Renal cortex interstitium (tissue), 11 donors: ENCODE data around the gene CEBPG. TPM values are rescaled to one million over a fixed set of nuclear protein-coding genes. Genes with fewer than 3 reads are reported as not detected.

Source experiments
- DNase-seq, 11 donors: peaks; one replicate each; pipeline ENCODE4 v3.0.0-alpha.2; 2013; ENCODE audit warnings: low read depth in 9 of 11, low spot score in 4 of 11; ENCODE audit errors: extremely low read depth in 1 of 11
- polyA plus RNA-seq, 3 donors: library from polyadenylated mRNA; unstranded; fragments of 120-200 nt; gene quantifications; one replicate each; pipeline ENCODE4 v1.2.1, GENCODE V29; 2013; ENCODE audit not compliant: insufficient read length in 3 of 3

Gene CEBPG
- polyA plus RNA-seq, 3 donors, result 17.5 to 23.7 (median 23.3) TPM

GRCh38 chr19:33399745-33400681 is 26.5 kb downstream of the CEBPG start:
- DNase-seq, result no peak

- no peak for DNase-seq
These were observed 27.6 kb downstream of the CEBPG start for GRCh38 chr19:33400856-33401682.

GRCh38 chr19:33401683-33402420 is 28.3 kb downstream of the CEBPG start:
- no peak for DNase-seq

GRCh38 chr19:33402421-33403220 is 29.1 kb downstream of the CEBPG start:
- DNase-seq, result no peak

- no peak for DNase-seq
These were observed 29.9 kb downstream of the CEBPG start for GRCh38 chr19:33403221-33403972.

- DNase-seq, result no peak
These were observed 30.4 kb downstream of the CEBPG start for GRCh38 chr19:33403973-33404304.

GRCh38 chr19:33404506-33405253 is 31.2 kb downstream of the CEBPG start:
- DNase-seq, result no peak

GRCh38 chr19:33405254-33405552 is 31.7 kb downstream of the CEBPG start:
- DNase-seq, result no peak

- DNase-seq, result no peak
These were observed 32.3 kb downstream of the CEBPG start for GRCh38 chr19:33405553-33406461.

- DNase-seq, result peak in 4 of 11 donors; percentile 39 to 55 (median 52)
These were observed 33.1 kb downstream of the CEBPG start for GRCh38 chr19:33406521-33407139.

- DNase-seq, result no peak
These were observed 33.6 kb downstream of the CEBPG start for GRCh38 chr19:33407140-33407551.

- no peak for DNase-seq
These were observed 34.2 kb downstream of the CEBPG start for GRCh38 chr19:33407716-33408115.

- DNase-seq, result no peak
These were observed 34.6 kb downstream of the CEBPG start for GRCh38 chr19:33408116-33408515.

- no peak for DNase-seq
These were observed 35.3 kb downstream of the CEBPG start for GRCh38 chr19:33408538-33409434.
